ENCODE data around the gene FUNDC2. TPM values are rescaled to one million over a fixed set of nuclear protein-coding genes. Genes with fewer than 3 reads are reported as not detected.

Gene FUNDC2, protein sequence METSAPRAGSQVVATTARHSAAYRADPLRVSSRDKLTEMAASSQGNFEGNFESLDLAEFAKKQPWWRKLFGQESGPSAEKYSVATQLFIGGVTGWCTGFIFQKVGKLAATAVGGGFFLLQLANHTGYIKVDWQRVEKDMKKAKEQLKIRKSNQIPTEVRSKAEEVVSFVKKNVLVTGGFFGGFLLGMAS
- total RNA-seq: 19.2 and 22.1 TPM in 2 replicates

DNA sequence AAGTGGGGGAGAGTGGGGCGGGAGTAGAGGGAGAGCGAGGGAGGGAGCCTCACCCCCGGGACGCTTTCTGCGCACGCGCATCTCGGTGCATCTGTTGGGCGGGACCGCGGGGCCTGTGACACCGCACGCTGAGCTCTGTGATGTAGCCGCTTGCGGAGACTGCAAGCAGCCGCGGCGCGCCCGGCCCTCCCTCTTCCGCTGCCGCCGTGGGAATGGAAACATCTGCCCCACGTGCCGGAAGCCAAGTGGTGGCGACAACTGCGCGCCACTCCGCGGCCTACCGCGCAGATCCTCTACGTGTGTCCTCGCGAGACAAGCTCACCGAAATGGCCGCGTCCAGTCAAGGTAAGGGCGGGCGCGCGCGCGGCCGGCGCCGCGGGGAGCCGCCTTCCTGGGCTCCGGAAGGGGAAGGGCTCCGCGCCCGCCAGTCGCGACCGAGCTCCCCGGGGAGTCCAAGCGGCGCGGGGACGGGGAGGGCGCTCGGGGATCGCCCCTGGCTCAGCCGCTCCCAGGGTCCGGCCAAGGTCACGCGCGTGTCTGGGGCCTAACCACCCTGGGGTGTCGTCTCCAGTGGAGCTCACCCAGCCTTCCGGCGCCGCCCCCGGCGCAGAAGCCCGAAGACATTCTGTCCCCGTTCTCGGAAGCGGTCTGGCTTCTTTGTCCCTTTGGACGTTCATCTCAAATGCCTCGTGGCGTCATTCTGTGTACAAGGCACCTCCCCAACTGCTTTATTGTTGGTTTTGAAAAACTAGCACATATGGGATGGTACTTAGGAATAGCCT is at the start of gene FUNDC2:
Gene FUNDC2 (plus strand): TSS at position 118 of the 782 bp plus-strand sequence. CDS start 95 bp downstream, at position 213.

DNA sequence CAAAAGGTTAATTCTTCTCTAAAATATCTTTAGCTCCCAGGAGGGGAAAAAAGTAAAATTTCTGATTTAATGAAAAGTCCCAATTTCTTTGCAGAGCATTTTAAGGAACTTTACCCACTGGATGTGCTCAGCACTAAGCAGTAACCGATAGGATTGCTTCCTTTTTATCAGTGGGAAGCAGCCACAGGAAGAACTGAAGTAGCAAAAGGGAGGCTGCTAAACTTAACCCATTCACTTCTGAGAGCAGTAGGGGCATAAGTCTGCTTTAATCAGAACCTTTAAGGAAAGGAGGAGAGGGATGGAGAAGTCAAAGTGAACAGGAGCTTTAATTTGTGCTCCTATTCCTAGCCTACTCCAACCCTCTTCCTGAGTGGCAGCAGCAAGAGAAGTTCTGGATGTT is 4.1 kb upstream of the FUNDC2 start, which contains the start of gene F8:
Gene F8 (minus strand): TSS at position 139 of the 400 bp plus-strand sequence. CDS start 171 bp downstream, outside the sequence.

DNA sequence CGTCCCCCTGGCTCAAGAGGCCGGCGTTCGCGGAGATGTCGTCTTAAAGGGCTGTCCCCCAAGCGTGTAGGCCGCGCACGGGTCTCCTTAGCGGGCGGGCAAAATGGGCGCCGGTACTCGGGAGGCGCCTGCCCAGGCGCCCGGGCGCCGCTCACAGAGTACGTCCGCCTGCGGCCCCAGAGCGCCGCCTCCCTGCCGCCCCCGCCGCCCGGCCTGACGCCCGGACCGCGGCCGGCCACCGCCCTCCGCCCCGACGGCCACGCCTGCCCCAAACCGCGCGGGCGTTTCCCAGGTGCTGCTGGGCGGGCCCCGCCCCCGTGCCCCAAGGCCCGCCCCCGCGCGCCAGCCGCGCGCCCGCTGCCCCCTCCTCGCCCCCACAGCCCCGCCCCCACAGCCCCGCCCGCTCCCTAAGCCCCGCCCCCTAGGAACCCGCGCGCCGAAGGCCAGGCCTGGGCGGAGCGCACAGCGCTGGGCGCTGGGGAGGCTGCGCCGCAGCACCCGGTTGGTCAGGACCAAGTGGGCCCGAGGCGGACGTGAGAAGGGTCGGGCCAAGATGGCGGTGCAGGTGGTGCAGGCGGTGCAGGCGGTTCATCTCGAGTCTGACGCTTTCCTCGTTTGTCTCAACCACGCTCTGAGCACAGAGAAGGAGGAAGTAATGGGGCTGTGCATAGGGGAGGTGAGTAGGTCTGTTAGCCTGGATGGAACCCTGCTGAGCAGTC is 44.5 kb downstream of the FUNDC2 start, which contains the start of the genes BRCC3, CMC4 and MTCP1:
Gene BRCC3 (plus strand): TSS at position 534 of the 719 bp plus-strand sequence. CDS start 20 bp downstream, at position 554.
Gene CMC4 (minus strand): TSS at position 162 of the 719 bp plus-strand sequence. CDS start 7,113 bp downstream, outside the sequence.
Gene MTCP1 (minus strand): TSS at position 162 of the 719 bp plus-strand sequence. CDS start 5,126 bp downstream, outside the sequence.

Other genes with a start within 250 kb of the FUNDC2 start
- 14.2 and 15.2 TPM in 2 replicates for gene MPP1, start 221.4 kb upstream of the FUNDC2 start, total RNA-seq
- not detected in 2 replicates for gene SMIM9, start 192.2 kb upstream of the FUNDC2 start, total RNA-seq
- gene F8A1, start 140.5 kb upstream of the FUNDC2 start, total RNA-seq: 3.9 and 16.6 TPM in 2 replicates
- 0.33 and 2.2 TPM in 2 replicates for gene F8, start 4.1 kb upstream of the FUNDC2 start, total RNA-seq
- gene CMC4, start 44.3 kb downstream of the FUNDC2 start, total RNA-seq: 13.0 and 16.5 TPM in 2 replicates
- 3.3 and 3.4 TPM in 2 replicates for gene MTCP1, start 44.3 kb downstream of the FUNDC2 start, total RNA-seq
- 6.1 and 10.6 TPM in 2 replicates for gene BRCC3, start 44.7 kb downstream of the FUNDC2 start, total RNA-seq
- gene VBP1, start 189.6 kb downstream of the FUNDC2 start, total RNA-seq: 13.2 and 36.7 TPM in 2 replicates
- gene RAB39B, start 237.6 kb downstream of the FUNDC2 start, total RNA-seq: 0.13 TPM in 1 of 2 replicates, not detected in the other

Data from mesangial cell (primary cell).